ENCODE measurements around the gene MICAL2. TPM values are rescaled to one million over a fixed set of nuclear protein-coding genes. Genes with fewer than 3 reads are reported as not detected.

The MICAL2 gene
- total and polyA plus RNA-seq, 2 of the 8 experiments (the other 6 are each of a cell fraction or from before 2014, with no cell fraction given): 1.3 to 4.1 TPM

DNA sequence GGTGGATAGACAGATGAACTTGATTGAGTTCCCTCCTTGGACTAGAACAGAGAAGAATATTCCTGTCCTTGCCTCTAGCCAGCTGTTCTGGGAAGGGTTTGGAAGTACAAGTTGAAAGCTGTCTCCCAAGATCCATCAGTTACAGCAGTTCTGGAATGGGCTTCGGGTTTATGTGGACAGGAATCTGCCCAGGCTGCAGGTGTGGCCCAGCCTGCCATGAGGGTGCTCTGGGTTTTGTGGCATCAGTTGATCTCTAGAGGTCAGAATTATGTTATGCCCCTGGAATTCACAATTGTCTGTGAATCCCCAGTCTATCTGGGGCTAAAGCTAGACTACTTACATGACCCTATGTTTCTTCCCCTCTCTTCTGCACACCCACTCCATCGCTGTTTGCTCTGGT lies 4.9 kb upstream of the MICAL2 start:
- Histone ChIP-seq H3K27me3 (replicated peaks in 1 of 4; ENCODE audit: control insufficient read depth in 3 of 4, extremely low read depth in 1 of 4, insufficient read depth in 3 of 4, low read length in 3 of 4) (peaks cover 0 to 15% (median 14%) of the 10 kb centered on the region in 4 experiments; a peak in 5 of 7 replicates), H2AFZ (ENCODE audit: low read length) (no peak overlapping the region), H2BK5ac (ENCODE audit: low read depth, low read length) (no peak overlapping the region), H3K56ac (replicated peaks; ENCODE audit: insufficient read length, low read depth, low read length) (no peak overlapping the region), H2AK5ac (ENCODE audit: low read depth, low read length) (0 out of 2 replicates have a peak overlapping the region, but pooled peaks have one; percentile 28), H2BK12ac (ENCODE audit: low read depth, low read length) (no peak overlapping the region), H3K79me1 (ENCODE audit: low read depth, low read length) (no peaks in the 10 kb centered on the region), H3K23ac (ENCODE audit: insufficient read length) (no peak overlapping the region), H4K91ac (replicated peaks; ENCODE audit: insufficient read length, low read length) (no peak overlapping the region), H4K5ac (ENCODE audit: insufficient read length, low read depth, low read length) (no peak overlapping the region), H3K4me3 (ENCODE audit: extremely low read depth in 1 of 4, insufficient read depth in 2 of 4, low read depth in 3 of 4, low read length in 4 of 4) (no peak overlapping the region), H4K20me1 (replicated peaks in 1 of 2; ENCODE audit: control insufficient read depth in 1 of 2, insufficient read depth in 2 of 2, low read length in 2 of 2) (peaks cover 0 to 1% of the 10 kb centered on the region in 2 experiments), H3K9me3 (ENCODE audit: insufficient read depth in 2 of 2, low read depth in 1 of 2, low read length in 1 of 2) (no peaks in the 10 kb centered on the region), H3K4me2 (ENCODE audit: insufficient read depth in 1 of 2, low read depth in 2 of 2, low read length in 2 of 2) (no peak overlapping the region), H3K36me3 (ENCODE audit: control insufficient read depth in 2 of 4, insufficient read depth in 4 of 4, low read length in 3 of 4) (no peaks in the 10 kb centered on the region), H3K4me1 (replicated peaks in 1 of 4; ENCODE audit: control insufficient read depth in 3 of 4, insufficient read depth in 4 of 4, low read length in 3 of 4) (peaks cover 7 to 18% (median 10%) of the 10 kb centered on the region in 4 experiments), H3K27ac (ENCODE audit: low read depth, low read length) (no peak overlapping the region), H3K14ac (ENCODE audit: insufficient read length) (no peak overlapping the region), H3K9ac (replicated peaks in 1 of 4; ENCODE audit: extremely low read depth in 1 of 4, low read depth in 3 of 4, low read length in 3 of 4) (no peak overlapping the region), H2BK20ac (ENCODE audit: low read length) (no peak overlapping the region), H3K79me2 (ENCODE audit: control insufficient read depth in 1 of 2, insufficient read depth in 2 of 2, low read length in 2 of 2) (no peaks in the 10 kb centered on the region), H3K23me2 (ENCODE audit: low read depth, low read length) (peaks cover 5% of the 10 kb centered on the region), H2BK15ac (ENCODE audit: low read length) (0 out of 2 replicates have a peak overlapping the region, but pooled peaks have one; percentile 46), H3K18ac (ENCODE audit: extremely low read depth, low read length) (no peak overlapping the region), H3K4ac (replicated peaks; ENCODE audit: insufficient read length, low read depth, low read length) (no peak overlapping the region), H2BK120ac (replicated peaks; ENCODE audit: low read depth, low read length) (no peak overlapping the region), H4K8ac (ENCODE audit: extremely low read depth, insufficient read depth, low read length) (no peak overlapping the region)
- FAIRE-seq: no peak
- no peak for DNase-seq (ENCODE audit: low read depth in 1 of 2, low spot score in 2 of 2)
- ChIA-PET CTCF (ENCODE audit: partially characterized antibody) (interaction anchor here (1.0 to 1.4 kb wide), 2 partner anchors 12 to 13 kb away, joined by 3 to 4 read pairs; no protein-coding TSS in a partner anchor), POLR2A (ENCODE audit: partially characterized antibody) (no interaction called here)
- whole genome bisulfite sequencing, 2 experiments (ENCODE audit: extremely low coverage in 1 of 2, insufficient coverage in 1 of 2, insufficient read length in 1 of 2, insufficient replicate concordance in 2 of 2, low coverage in 1 of 2, low lambda C conversion rate in 2 of 2, missing lambda C conversion rate in 1 of 2): 75% methylated on average over 2 of the region's 2 CpGs; no CpG with 5 or more reads in 1 of the 2 experiments
- TF ChIP-seq, protein P1, sequence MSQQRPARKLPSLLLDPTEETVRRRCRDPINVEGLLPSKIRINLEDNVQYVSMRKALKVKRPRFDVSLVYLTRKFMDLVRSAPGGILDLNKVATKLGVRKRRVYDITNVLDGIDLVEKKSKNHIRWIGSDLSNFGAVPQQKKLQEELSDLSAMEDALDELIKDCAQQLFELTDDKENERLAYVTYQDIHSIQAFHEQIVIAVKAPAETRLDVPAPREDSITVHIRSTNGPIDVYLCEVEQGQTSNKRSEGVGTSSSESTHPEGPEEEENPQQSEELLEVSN (IDR thresholded peaks at IDR 0.05): no peak
- no peak for TF ChIP-seq CTBP2 (IDR thresholded peaks at IDR 0.05; ENCODE audit: borderline replicate concordance, insufficient read depth, insufficient read length, low read length)
- no peak for TF ChIP-seq KDM5A (IDR thresholded peaks at IDR 0.05; ENCODE audit: low read length)
- TF ChIP-seq RBBP5 (IDR thresholded peaks at IDR 0.05; ENCODE audit: borderline replicate concordance, low read depth, low read length): no peak
- no peak for TF ChIP-seq CBX8 (IDR thresholded peaks at IDR 0.05; ENCODE audit: borderline replicate concordance, low read depth, low read length)
- no peak for TF ChIP-seq CEBPB (IDR thresholded peaks at IDR 0.05; ENCODE audit: low read depth, low read length)
- TF ChIP-seq POLR2A (IDR thresholded peaks at IDR 0.05; ENCODE audit: control extremely low read depth in 1 of 2, low read depth in 2 of 2, low read length in 2 of 2): no peak
- TF ChIP-seq PHF8 (conservative IDR thresholded peaks at IDR 0.05; ENCODE audit: low read depth, low read length): no peak
- TF ChIP-seq KDM1A (IDR thresholded peaks at IDR 0.05; ENCODE audit: borderline replicate concordance, low read length): no peak
- TF ChIP-seq CBX5 (IDR thresholded peaks at IDR 0.05; ENCODE audit: low read depth, low read length): no peak
- no peak for TF ChIP-seq RAD21 (IDR thresholded peaks at IDR 0.05 in 1 of 2, conservative IDR thresholded peaks at IDR 0.05 in 1 of 2; ENCODE audit: low read depth in 2 of 2, low read length in 2 of 2)
- no peak for TF ChIP-seq EGR1 (IDR thresholded peaks at IDR 0.05; ENCODE audit: borderline replicate concordance, low read depth, low read length)
- TF ChIP-seq EZH2 (IDR thresholded peaks at IDR 0.05; ENCODE audit: low read depth, low read length, severe bottlenecking): no peak

Data from H1 (cell line).